ENCODE data around the gene INPP4B.

INPP4B gene

DNA sequence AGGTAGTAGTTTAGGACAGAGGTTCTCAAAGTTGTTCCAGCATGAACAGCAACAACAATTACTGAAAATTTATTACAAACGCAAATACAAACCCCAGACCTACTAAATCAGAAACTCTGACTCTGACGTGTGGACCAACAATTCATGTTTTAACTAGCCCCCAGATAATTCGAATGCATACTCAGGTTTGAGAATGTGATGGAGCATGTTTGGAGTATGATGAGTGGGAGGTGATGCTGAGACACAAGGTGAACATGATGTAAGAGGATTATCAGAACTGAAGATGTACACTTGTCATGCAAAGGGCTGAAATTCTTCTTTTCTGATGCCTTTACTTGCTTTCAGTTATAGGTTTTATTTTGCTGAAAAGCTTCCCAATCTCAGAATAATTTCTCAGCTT lies 323.0 kb downstream of the INPP4B start:
- Histone ChIP-seq H3K27ac (ENCODE audit: low read depth, low read length, poor library complexity, severe bottlenecking) (no peak overlapping the region), H3K9me3 (ENCODE audit: low read length) (no peaks in the 10 kb centered on the region), H3K9me2 (ENCODE audit: low read depth, low read length) (no peaks in the 10 kb centered on the region), H3K4me1 (ENCODE audit: insufficient read depth, low read length, severe bottlenecking) (no peaks in the 10 kb centered on the region), H2AFZ (ENCODE audit: low read length) (no peak overlapping the region), H3F3A (ENCODE audit: insufficient read depth, low read length) (no peaks in the 10 kb centered on the region), H3K36me3 (ENCODE audit: insufficient read depth, low read length) (no peaks in the 10 kb centered on the region), H3K27me3 (ENCODE audit: insufficient read depth, low read length) (no peaks in the 10 kb centered on the region), H3K4me2 (ENCODE audit: low read length) (no peak overlapping the region), H3K9ac (ENCODE audit: low read length) (no peak overlapping the region), H4K20me1 (ENCODE audit: insufficient read depth, low read length) (no peaks in the 10 kb centered on the region), H3K4me3 (ENCODE audit: low read depth, low read length, poor library complexity, severe bottlenecking) (no peak overlapping the region), H3K79me2 (ENCODE audit: insufficient read depth, low read length) (no peaks in the 10 kb centered on the region)
- no peak for TF ChIP-seq EZH2 (IDR thresholded peaks at IDR 0.05; ENCODE audit: borderline replicate concordance, low read length)
- TF ChIP-seq, protein P1, sequence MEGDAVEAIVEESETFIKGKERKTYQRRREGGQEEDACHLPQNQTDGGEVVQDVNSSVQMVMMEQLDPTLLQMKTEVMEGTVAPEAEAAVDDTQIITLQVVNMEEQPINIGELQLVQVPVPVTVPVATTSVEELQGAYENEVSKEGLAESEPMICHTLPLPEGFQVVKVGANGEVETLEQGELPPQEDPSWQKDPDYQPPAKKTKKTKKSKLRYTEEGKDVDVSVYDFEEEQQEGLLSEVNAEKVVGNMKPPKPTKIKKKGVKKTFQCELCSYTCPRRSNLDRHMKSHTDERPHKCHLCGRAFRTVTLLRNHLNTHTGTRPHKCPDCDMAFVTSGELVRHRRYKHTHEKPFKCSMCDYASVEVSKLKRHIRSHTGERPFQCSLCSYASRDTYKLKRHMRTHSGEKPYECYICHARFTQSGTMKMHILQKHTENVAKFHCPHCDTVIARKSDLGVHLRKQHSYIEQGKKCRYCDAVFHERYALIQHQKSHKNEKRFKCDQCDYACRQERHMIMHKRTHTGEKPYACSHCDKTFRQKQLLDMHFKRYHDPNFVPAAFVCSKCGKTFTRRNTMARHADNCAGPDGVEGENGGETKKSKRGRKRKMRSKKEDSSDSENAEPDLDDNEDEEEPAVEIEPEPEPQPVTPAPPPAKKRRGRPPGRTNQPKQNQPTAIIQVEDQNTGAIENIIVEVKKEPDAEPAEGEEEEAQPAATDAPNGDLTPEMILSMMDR (IDR thresholded peaks at IDR 0.05; ENCODE audit: low read length) = no peak

DNA sequence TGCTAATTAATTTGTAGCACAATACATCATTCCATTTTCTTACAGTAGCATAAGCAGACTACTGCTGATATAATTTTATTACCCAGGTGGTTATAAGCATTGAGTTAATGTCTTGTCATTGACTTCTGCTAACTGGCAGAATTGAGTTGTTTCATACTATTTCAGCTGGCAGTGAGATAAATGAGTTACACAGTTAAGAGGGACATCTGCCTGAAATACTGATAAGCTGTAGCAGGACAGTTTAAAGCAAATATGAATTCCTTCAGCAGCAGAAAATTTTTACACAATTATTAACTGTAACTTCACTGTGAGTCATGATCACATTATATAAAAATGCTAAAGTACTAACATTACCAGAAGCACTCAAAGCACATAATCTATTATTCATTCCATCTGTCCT lies 326.8 kb downstream of the INPP4B start:
- H3K36me3 ChIP-seq (ENCODE audit: insufficient read depth, low read length) = no peaks in the 10 kb centered on the region
- no peaks in the 10 kb centered on the region for H3K4me1 ChIP-seq (ENCODE audit: insufficient read depth, low read length, severe bottlenecking)
- no peak overlapping the region for H3K4me2 ChIP-seq (ENCODE audit: low read length)
- no peaks in the 10 kb centered on the region for H3K27me3 ChIP-seq (ENCODE audit: insufficient read depth, low read length)
- no peak overlapping the region for H2AFZ ChIP-seq (ENCODE audit: low read length)
- no peaks in the 10 kb centered on the region for H3K79me2 ChIP-seq (ENCODE audit: insufficient read depth, low read length)
- H3K9ac ChIP-seq (ENCODE audit: low read length) = no peak overlapping the region
- no peaks in the 10 kb centered on the region for H3F3A ChIP-seq (ENCODE audit: insufficient read depth, low read length)
- H3K9me2 ChIP-seq (ENCODE audit: low read depth, low read length) = no peaks in the 10 kb centered on the region
- H3K27ac ChIP-seq (ENCODE audit: low read depth, low read length, poor library complexity, severe bottlenecking) = no peak overlapping the region
- H4K20me1 ChIP-seq (ENCODE audit: insufficient read depth, low read length) = no peaks in the 10 kb centered on the region
- H3K9me3 ChIP-seq (ENCODE audit: low read length) = no peaks in the 10 kb centered on the region
- TF ChIP-seq, protein P1 (IDR thresholded peaks at IDR 0.05; ENCODE audit: low read length) = no peak
- TF ChIP-seq EZH2 (IDR thresholded peaks at IDR 0.05; ENCODE audit: borderline replicate concordance, low read length) = no peak
- no peak overlapping the region for H3K4me3 ChIP-seq (ENCODE audit: low read depth, low read length, poor library complexity, severe bottlenecking)

- no peaks in the 10 kb centered on the region for H3K79me2 ChIP-seq (ENCODE audit: insufficient read depth, low read length)
- H3K27me3 ChIP-seq (ENCODE audit: insufficient read depth, low read length) = no peaks in the 10 kb centered on the region
- no peak overlapping the region for H3K27ac ChIP-seq (ENCODE audit: low read depth, low read length, poor library complexity, severe bottlenecking)
- H3F3A ChIP-seq (ENCODE audit: insufficient read depth, low read length) = no peaks in the 10 kb centered on the region
- no peaks in the 10 kb centered on the region for H3K36me3 ChIP-seq (ENCODE audit: insufficient read depth, low read length)
- no peaks in the 10 kb centered on the region for H3K4me1 ChIP-seq (ENCODE audit: insufficient read depth, low read length, severe bottlenecking)
- no peak overlapping the region for H3K4me3 ChIP-seq (ENCODE audit: low read depth, low read length, poor library complexity, severe bottlenecking)
- no peak overlapping the region for H3K4me2 ChIP-seq (ENCODE audit: low read length)
- no peak overlapping the region for H3K9ac ChIP-seq (ENCODE audit: low read length)
- H3K9me3 ChIP-seq (ENCODE audit: low read length) = no peaks in the 10 kb centered on the region
- TF ChIP-seq, protein P1 (IDR thresholded peaks at IDR 0.05; ENCODE audit: low read length) = no peak
- no peak overlapping the region for H2AFZ ChIP-seq (ENCODE audit: low read length)
- no peaks in the 10 kb centered on the region for H4K20me1 ChIP-seq (ENCODE audit: insufficient read depth, low read length)
- H3K9me2 ChIP-seq (ENCODE audit: low read depth, low read length) = no peaks in the 10 kb centered on the region
Measured at GRCh38 chr4:142516686-142517526, 329.2 kb downstream of the INPP4B start.
